Keratinocyte (primary cell): ENCODE measurements around the gene RAB3A.

Experiments
- EZH2 ChIP-seq: IDR thresholded peaks from one replicate; pipeline ENCODE4 v1.6.1; 2012; ENCODE audit warnings: inconsistent platforms, mild to moderate bottlenecking, low read length, moderate library complexity
- TF ChIP-seq, protein P1 (sequence below), 3 experiments: IDR thresholded peaks in 1 of 3; conservative IDR thresholded peaks in 1 of 3; optimal IDR thresholded peaks in 1 of 3; 2 replicates in 2 of 3; 3 replicates in 1 of 3; pipeline versions ENCODE3 to v1.5.1; 2011; ENCODE audit warnings: low read length in 3 of 3, mild to moderate bottlenecking in 3 of 3, moderate library complexity in 2 of 3, control low read depth in 1 of 3, inconsistent platforms in 1 of 3; ENCODE audit not compliant: insufficient read depth in 2 of 3; ENCODE audit errors: extremely low read depth in 1 of 3

DNA sequence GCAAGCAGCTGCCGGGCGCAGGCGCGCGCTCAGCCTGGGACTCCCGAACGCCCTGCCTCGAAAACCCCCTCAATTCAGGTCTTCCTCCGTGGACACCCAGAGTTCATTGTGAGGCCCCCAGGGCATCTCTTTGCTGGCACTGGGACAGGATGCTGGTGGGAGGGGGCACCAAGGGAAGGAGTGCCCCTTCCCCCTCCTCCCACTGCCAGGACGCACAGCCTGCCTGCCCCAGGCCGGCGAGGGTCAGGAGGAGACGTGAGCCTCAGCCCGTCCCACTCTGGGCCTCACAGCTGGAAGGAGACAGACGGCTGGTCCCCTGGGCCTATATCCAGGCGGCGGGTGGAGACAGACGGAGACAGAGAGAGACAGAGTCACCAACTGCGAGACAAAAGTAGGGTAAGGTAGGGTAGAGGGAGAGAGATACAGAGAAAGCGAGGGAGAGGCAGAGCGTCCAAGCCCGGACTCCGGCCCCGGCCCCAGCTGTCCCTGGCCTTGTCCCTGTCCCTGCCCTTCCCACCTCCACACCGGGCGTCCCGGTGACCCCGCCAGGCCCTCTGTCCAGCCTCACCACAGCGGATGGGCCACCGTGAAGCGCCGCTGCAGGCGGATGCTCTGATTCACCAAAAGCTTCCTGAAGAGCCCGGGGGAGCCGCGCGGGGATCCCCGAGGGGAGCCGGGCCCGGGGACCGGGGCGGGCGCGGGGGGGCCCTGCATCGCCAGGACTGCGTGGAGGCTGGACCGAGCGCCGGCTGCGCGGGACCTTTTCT is 22.0 kb upstream of the RAB3A start, which contains the start of gene PDE4C:
- TF ChIP-seq, protein P1, sequence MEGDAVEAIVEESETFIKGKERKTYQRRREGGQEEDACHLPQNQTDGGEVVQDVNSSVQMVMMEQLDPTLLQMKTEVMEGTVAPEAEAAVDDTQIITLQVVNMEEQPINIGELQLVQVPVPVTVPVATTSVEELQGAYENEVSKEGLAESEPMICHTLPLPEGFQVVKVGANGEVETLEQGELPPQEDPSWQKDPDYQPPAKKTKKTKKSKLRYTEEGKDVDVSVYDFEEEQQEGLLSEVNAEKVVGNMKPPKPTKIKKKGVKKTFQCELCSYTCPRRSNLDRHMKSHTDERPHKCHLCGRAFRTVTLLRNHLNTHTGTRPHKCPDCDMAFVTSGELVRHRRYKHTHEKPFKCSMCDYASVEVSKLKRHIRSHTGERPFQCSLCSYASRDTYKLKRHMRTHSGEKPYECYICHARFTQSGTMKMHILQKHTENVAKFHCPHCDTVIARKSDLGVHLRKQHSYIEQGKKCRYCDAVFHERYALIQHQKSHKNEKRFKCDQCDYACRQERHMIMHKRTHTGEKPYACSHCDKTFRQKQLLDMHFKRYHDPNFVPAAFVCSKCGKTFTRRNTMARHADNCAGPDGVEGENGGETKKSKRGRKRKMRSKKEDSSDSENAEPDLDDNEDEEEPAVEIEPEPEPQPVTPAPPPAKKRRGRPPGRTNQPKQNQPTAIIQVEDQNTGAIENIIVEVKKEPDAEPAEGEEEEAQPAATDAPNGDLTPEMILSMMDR (optimal IDR thresholded peaks at IDR 0.05 in 1 of 3, IDR thresholded peaks at IDR 0.05 in 1 of 3, conservative IDR thresholded peaks at IDR 0.05 in 1 of 3; ENCODE audit: extremely low read depth in 1 of 3, insufficient read depth in 2 of 3, low read length in 3 of 3), result no peak
- TF ChIP-seq EZH2, result peak; percentile 62
